HepG2 (cell line): Measurements from ENCODE around the gene H1-8. TPM values are rescaled to one million over a fixed set of nuclear protein-coding genes. Genes with fewer than 3 reads are reported as not detected.

Experiments
- ATAC-seq: fragments of 200-7000 bp; cut with Tn5 transposase; 3 replicates; pipeline ENCODE4 v1.9.1; 2020; ENCODE audit warnings: mild to moderate bottlenecking, moderate library complexity
- BruUV-seq: library from RNA; stranded (reverse); fragments of 400-500 nt; replicated peaks from 2 replicates; lab custom pipeline; 2021; lab: Mats Ljungman, UMichigan
- CTCF ChIA-PET: fragments of 300-600 bp; formaldehyde crosslinking; extraction: SDS; loops from one replicate; lab custom pipeline; 2021; ENCODE audit warnings: low total read pairs, inconsistent platforms, low intra/inter-chr PET ratio; lab: Yijun Ruan, JAX
- POLR2A ChIA-PET: fragments of 350-600 bp; sonication (Branson Sonifier 250); formaldehyde crosslinking; loops from one replicate; lab custom pipeline; 2020; ENCODE audit warnings: antibody characterized with exemption, inconsistent platforms; lab: Yijun Ruan, JAX
- DNase-seq: peaks from one replicate; pipeline ENCODE4 v3.0.0-alpha.2; 2015; ENCODE audit warnings: low spot score
- FAIRE-seq: peaks from 3 replicates; lab custom pipeline; 2011; peaks lifted over from hg19 to GRCh38; lab: Jason Lieb, UNC
- H2AFZ ChIP-seq: one replicate; pipeline ENCODE4 v1.6.1; 2011; ENCODE audit warnings: low read length, inconsistent platforms
- H3K27ac ChIP-seq: fragments of 300-600 bp; 3 replicates; pipeline ENCODE4 v1.8.0; 2011; ENCODE audit warnings: mixed run types, mild to moderate bottlenecking, mixed read lengths, low read length, inconsistent platforms; ENCODE audit not compliant: insufficient read depth; ENCODE audit errors: extremely low read length
- H3K27me3 ChIP-seq, 2 experiments: fragments of 200-600 bp in 1 of 2; 2 replicates in 1 of 2; 3 replicates in 1 of 2; pipeline versions ENCODE4 v1.6.0 to v1.8.0; 2011; ENCODE audit warnings: low read length in 2 of 2, mild to moderate bottlenecking in 2 of 2, moderate library complexity in 2 of 2, inconsistent platforms in 1 of 2; ENCODE audit not compliant: insufficient read depth in 2 of 2, control insufficient read depth in 1 of 2
- H3K36me3 ChIP-seq, 2 experiments: fragments of 200-600 bp in 1 of 2; replicated peaks in 1 of 2; 2 replicates in 1 of 2; 3 replicates in 1 of 2; pipeline versions ENCODE4 v1.5.1 to v1.8.0; 2011; ENCODE audit warnings: low read length in 2 of 2, inconsistent platforms in 1 of 2; ENCODE audit not compliant: insufficient read depth in 2 of 2, control insufficient read depth in 1 of 2
- H3K4me1 ChIP-seq: 2 replicates; pipeline ENCODE4 v1.5.1; 2012; ENCODE audit warnings: low read length, inconsistent platforms; ENCODE audit not compliant: insufficient read depth
- H3K4me2 ChIP-seq: 2 replicates; pipeline ENCODE4 v1.6.0; 2011; ENCODE audit warnings: low read depth, low read length, inconsistent platforms
- H3K4me3 ChIP-seq, 3 experiments: fragments of 200-600 bp in 1 of 3; sonication (generic), shearing (Covaris generic) in 1 of 3; replicated peaks in 1 of 3; 2 replicates each; pipeline ENCODE4 v1.5.1; 2011 to 2016; ENCODE audit warnings: low read length in 3 of 3, inconsistent platforms in 2 of 3, low read depth in 2 of 3, mild to moderate bottlenecking in 2 of 3, control low read depth in 1 of 3, mixed read lengths in 1 of 3; ENCODE audit not compliant: insufficient read depth in 1 of 3
- H3K79me2 ChIP-seq: one replicate; pipeline ENCODE4 v1.6.1; 2011; ENCODE audit warnings: low read length, inconsistent platforms; ENCODE audit not compliant: insufficient read depth
- H3K9ac ChIP-seq: 2 replicates; pipeline ENCODE4 v1.6.0; 2011; ENCODE audit warnings: mild to moderate bottlenecking, low read depth, low read length, inconsistent platforms; ENCODE audit not compliant: insufficient read depth
- H3K9me3 ChIP-seq: 2 replicates; pipeline ENCODE4 v1.5.1; 2012; ENCODE audit warnings: mild to moderate bottlenecking, low read length
- H4K20me1 ChIP-seq: 2 replicates; pipeline ENCODE4 v1.6.0; 2011; ENCODE audit warnings: inconsistent platforms, mild to moderate bottlenecking, low read length, moderate library complexity; ENCODE audit not compliant: insufficient read depth
- NFIC ChIP-seq: IDR thresholded peaks from 2 replicates; pipeline ENCODE4 v1.6.1; 2012; ENCODE audit warnings: mild to moderate bottlenecking, low read length, inconsistent platforms
- SNAI1 ChIP-seq: sonication (generic); formaldehyde crosslinking; IDR thresholded peaks from 2 replicates; pipeline ENCODE4 v1.5.0; 2020; ENCODE audit warnings: mild to moderate bottlenecking, missing genetic modification reagents, borderline replicate concordance
- TCF12 ChIP-seq, 2 experiments: fragments of 450-650 bp in 1 of 2; sonication (generic) in 1 of 2; formaldehyde crosslinking in 1 of 2; IDR thresholded peaks; 2 replicates each; pipeline versions ENCODE4 v1.6.1 to v1.8.0; 2017 to 2022; ENCODE audit warnings: antibody characterized with exemption in 1 of 2, mild to moderate bottlenecking in 1 of 2, missing genetic modification reagents in 1 of 2, moderate library complexity in 1 of 2
- TCF7 ChIP-seq: sonication (generic); IDR thresholded peaks from 2 replicates; pipeline ENCODE4 v1.6.1; 2016; ENCODE audit warnings: antibody characterized with exemption, low read depth
- ZBTB38 ChIP-seq: sonication (generic); formaldehyde crosslinking; IDR thresholded peaks from 2 replicates; pipeline ENCODE4 v1.5.1; 2020; ENCODE audit warnings: mild to moderate bottlenecking, missing genetic modification reagents
- ZNF138 ChIP-seq: sonication (generic); formaldehyde crosslinking; IDR thresholded peaks from 2 replicates; pipeline ENCODE4 v1.5.0; 2020; ENCODE audit warnings: mild to moderate bottlenecking, low read depth, missing genetic modification reagents
- ZNF558 ChIP-seq: sonication (generic); formaldehyde crosslinking; IDR thresholded peaks from 2 replicates; pipeline ENCODE4 v1.9.0; 2022; ENCODE audit warnings: mild to moderate bottlenecking, missing genetic modification reagents, borderline replicate concordance
- ZNF567 ChIP-seq: sonication (generic); formaldehyde crosslinking; IDR thresholded peaks from 2 replicates; pipeline ENCODE4 v1.8.1; 2023; ENCODE audit warnings: mild to moderate bottlenecking, missing genetic modification reagents, borderline replicate concordance
- ZNF720 ChIP-seq: sonication (generic); formaldehyde crosslinking; IDR thresholded peaks from 2 replicates; pipeline ENCODE4 v1.4.0; 2020; ENCODE audit warnings: missing genetic modification reagents
- ZNF878 ChIP-seq: sonication (generic); formaldehyde crosslinking; IDR thresholded peaks from 2 replicates; pipeline ENCODE4 v1.8.1; 2023; ENCODE audit warnings: mild to moderate bottlenecking, missing genetic modification reagents, moderate library complexity
- WGBS: methylation state at CpG from one replicate; pipeline ENCODE4 v1.1.6; 2017; ENCODE audit warnings: low lambda C conversion rate; 5-methylcytosine and 5-hydroxymethylcytosine counted together
- in situ Hi-C: cut with HindIII; loops from 2 replicates; pipeline ENCODE4 v1.10.0; 2017; ENCODE audit warnings: low pct_unique_long_range_greater_than_20kb; ENCODE audit not compliant: extremely low pct_ligation_motif_present
- intact Hi-C: fragments of 100-400 bp; cut with micrococcal nuclease; formaldehyde crosslinking; loops from one replicate; pipeline ENCODE4 v1.10.0; 2022; ENCODE audit not compliant: unreplicated experiment
- polyA plus RNA-seq, 8 experiments: library from polyadenylated mRNA; depleted of rRNA in 3 of 8; stranded (reverse) in 7 of 8; unstranded in 1 of 8; fragments of >200 nt; fragmentation: Illumina TruSeq in 4 of 8; extraction: Trizol in 4 of 8; gene quantifications; 2 replicates each; pipeline versions ENCODE4 v1.2.1 to v1.2.3, GENCODE V29; 2011 to 2016; ENCODE audit warnings: low read depth in 4 of 8, missing spikeins in 1 of 8, mixed read lengths in 1 of 8; ENCODE audit not compliant: insufficient read depth in 1 of 8
- total RNA-seq, 5 experiments: library from RNA; depleted of rRNA; stranded (reverse); fragments of >200 nt; fragmentation: Illumina TruSeq; extraction: Trizol; gene quantifications; 2 replicates each; pipeline ENCODE4 v1.2.3, GENCODE V29; 2016; ENCODE audit warnings: low read depth in 1 of 5
- TF ChIP-seq, protein P1 (sequence below): IDR thresholded peaks from 2 replicates; pipeline ENCODE4 v1.4.0; 2020; ENCODE audit warnings: mild to moderate bottlenecking, missing genetic modification reagents
- TF ChIP-seq, protein P2 (sequence below): sonication (generic); formaldehyde crosslinking; IDR thresholded peaks from 2 replicates; pipeline ENCODE4 v1.5.0; 2020; ENCODE audit warnings: missing genetic modification reagents

H1-8 gene
- total and polyA plus RNA-seq, 2 of the 13 experiments (the other 11 are each of a cell fraction or from before 2014, with no cell fraction given): 0.08 TPM; not detected in 1

DNA sequence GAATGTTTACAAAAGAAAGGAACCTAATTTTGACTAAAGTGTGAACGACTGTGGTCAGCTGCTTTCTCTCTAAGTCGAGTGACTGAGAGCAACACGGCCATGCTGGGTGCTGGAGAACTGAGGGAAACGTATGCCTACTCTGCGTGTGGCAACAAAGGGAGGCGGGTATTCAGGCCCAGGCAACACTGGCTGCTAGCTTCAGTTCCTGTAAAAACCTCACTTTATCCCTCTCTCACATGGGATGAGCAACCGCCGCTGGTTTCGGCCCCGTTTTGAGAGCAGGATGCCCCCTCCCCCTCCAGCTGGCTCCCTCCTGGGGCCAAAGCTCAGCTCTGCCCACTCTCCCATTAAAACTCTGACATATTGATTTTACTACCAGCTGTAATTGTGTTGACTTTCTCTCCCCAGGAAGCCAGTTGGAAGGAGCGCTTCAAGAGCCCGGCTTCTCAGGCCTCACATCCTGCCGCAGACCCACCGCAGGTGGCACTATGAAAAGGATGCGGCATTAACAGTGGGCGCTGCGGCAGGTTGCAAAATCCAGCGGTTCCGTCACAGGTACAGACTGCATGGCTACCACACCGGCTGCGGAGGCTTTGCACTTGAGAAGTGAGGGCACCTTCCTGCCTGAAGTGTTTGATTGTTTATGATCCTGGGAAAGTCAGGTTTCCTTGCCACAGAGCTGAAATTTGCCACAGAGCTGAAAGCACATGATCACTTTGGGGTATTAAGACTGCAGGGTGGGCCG is 50.8 kb downstream of the H1-8 start (continued):
- TF ChIP-seq, protein P1, sequence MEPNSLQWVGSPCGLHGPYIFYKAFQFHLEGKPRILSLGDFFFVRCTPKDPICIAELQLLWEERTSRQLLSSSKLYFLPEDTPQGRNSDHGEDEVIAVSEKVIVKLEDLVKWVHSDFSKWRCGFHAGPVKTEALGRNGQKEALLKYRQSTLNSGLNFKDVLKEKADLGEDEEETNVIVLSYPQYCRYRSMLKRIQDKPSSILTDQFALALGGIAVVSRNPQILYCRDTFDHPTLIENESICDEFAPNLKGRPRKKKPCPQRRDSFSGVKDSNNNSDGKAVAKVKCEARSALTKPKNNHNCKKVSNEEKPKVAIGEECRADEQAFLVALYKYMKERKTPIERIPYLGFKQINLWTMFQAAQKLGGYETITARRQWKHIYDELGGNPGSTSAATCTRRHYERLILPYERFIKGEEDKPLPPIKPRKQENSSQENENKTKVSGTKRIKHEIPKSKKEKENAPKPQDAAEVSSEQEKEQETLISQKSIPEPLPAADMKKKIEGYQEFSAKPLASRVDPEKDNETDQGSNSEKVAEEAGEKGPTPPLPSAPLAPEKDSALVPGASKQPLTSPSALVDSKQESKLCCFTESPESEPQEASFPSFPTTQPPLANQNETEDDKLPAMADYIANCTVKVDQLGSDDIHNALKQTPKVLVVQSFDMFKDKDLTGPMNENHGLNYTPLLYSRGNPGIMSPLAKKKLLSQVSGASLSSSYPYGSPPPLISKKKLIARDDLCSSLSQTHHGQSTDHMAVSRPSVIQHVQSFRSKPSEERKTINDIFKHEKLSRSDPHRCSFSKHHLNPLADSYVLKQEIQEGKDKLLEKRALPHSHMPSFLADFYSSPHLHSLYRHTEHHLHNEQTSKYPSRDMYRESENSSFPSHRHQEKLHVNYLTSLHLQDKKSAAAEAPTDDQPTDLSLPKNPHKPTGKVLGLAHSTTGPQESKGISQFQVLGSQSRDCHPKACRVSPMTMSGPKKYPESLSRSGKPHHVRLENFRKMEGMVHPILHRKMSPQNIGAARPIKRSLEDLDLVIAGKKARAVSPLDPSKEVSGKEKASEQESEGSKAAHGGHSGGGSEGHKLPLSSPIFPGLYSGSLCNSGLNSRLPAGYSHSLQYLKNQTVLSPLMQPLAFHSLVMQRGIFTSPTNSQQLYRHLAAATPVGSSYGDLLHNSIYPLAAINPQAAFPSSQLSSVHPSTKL: peak; percentile 83
- TF ChIP-seq ZNF878 (peak; percentile 67; the same call in 1 of the 2 replicates), ZNF720 (CRISPR knock-in tag) (no peak)
- TF ChIP-seq, protein P2, sequence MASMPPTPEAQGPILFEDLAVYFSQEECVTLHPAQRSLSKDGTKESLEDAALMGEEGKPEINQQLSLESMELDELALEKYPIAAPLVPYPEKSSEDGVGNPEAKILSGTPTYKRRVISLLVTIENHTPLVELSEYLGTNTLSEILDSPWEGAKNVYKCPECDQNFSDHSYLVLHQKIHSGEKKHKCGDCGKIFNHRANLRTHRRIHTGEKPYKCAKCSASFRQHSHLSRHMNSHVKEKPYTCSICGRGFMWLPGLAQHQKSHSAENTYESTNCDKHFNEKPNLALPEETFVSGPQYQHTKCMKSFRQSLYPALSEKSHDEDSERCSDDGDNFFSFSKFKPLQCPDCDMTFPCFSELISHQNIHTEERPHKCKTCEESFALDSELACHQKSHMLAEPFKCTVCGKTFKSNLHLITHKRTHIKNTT (CRISPR knock-in tag): no peak

DNA sequence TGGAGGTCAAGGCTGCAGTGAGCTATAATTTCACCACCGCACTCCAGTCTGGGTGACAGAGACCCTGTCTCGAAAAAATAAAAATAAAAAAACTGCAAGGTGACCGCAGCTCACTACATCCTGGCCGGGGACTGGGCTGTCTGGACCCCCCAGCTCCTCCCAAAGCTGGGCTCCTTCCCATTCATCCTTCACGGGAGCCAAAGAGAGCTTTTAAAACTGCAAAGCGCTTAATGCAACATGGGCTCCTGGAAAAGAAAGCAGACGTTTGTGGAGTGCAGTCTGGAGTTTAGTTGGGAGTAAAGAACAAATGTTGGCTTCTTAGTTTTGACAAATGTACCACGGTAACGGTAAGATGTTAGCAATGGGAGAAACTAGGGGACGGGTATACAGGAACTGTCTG is 51.4 kb downstream of the H1-8 start:
- Histone ChIP-seq H3K27ac (peak overlapping the region; percentile 94), H3K4me2 (peak overlapping the region; percentile 85), H3K9me3 (no peaks in the 10 kb centered on the region), H3K4me1 (peaks cover 87% of the 10 kb centered on the region), H3K36me3 (peaks cover 3 to 5% of the 10 kb centered on the region in 2 experiments), H3K27me3 (no peaks in the 10 kb centered on the region), H3K9ac (peak overlapping the region; percentile 73), H3K4me3 (peak overlapping the region; percentile 32 to 70 (median 49); a peak in 5 of 6 replicates), H4K20me1 (no peaks in the 10 kb centered on the region), H3K79me2 (peaks cover 66% of the 10 kb centered on the region), H2AFZ (no peak overlapping the region)
- FAIRE-seq (no peak), DNase-seq (no peak), ATAC-seq (no peak)
- POLR2A ChIA-PET: interaction anchor here (0.6 to 5.7 kb wide), 13 partner anchors 9 to 205 kb away, joined by 3 to 107 read pairs (median 12); partner anchors contain the start of genes MBD4 and PLXND1
- in situ Hi-C loops (no loop called here), intact Hi-C loops (loop anchor here (1.0 kb wide), 2 partner anchors 18 to 104 kb away; no protein-coding TSS in a partner anchor)
- TF ChIP-seq TCF12 (IDR thresholded peaks at IDR 0.05) (no peak), TCF12 (CRISPR knock-in tag; IDR thresholded peaks at IDR 0.05) (0 out of 2 replicates have a peak, but pooled peaks have one; percentile 6), ZBTB38 (CRISPR knock-in tag) (no peak), ZNF558 (CRISPR knock-in tag) (0 out of 2 replicates have a peak, but pooled peaks have one; percentile 61), ZNF138 (no peak), ZNF567 (CRISPR knock-in tag) (no peak), SNAI1 (CRISPR knock-in tag) (no peak), TCF7 (no peak), NFIC (peak; percentile 4; the same call in 1 of the 2 replicates)
- CTCF ChIA-PET: no interaction called here
- no TSS peak for BruUV-seq
- WGBS: 7% methylated on average over 10 of the region's 10 CpGs
